DMS153 treated with DMSO at 0.1 percent for 48 hours (cell line): ENCODE measurements around the gene ARHGAP1.

Experiments used
- DNase-seq: peaks from one replicate; lab custom pipeline; 2025; ENCODE audit not compliant: unreplicated experiment; lab: John Stamatoyannopoulos, UW

Gene ARHGAP1

GRCh38 chr11:46695345-46696211 lies 4.8 kb downstream of the ARHGAP1 start:
- DNase-seq = no peak

GRCh38 chr11:46694607-46695006 lies 5.8 kb downstream of the ARHGAP1 start:
- DNase-seq = no peak

- no peak for DNase-seq
Measured at GRCh38 chr11:46694072-46694471, 6.3 kb downstream of the ARHGAP1 start.

- no peak for DNase-seq
Measured at GRCh38 chr11:46693597-46694012, 6.8 kb downstream of the ARHGAP1 start.

GRCh38 chr11:46692450-46692849 lies 8.0 kb downstream of the ARHGAP1 start:
- no peak for DNase-seq

GRCh38 chr11:46690702-46691101 lies 9.7 kb downstream of the ARHGAP1 start:
- DNase-seq = no peak

- DNase-seq = peak; percentile 85
Measured at GRCh38 chr11:46686886-46687795, 13.3 kb downstream of the ARHGAP1 start.

- DNase-seq = no peak
Measured at GRCh38 chr11:46684367-46684766, 16.1 kb downstream of the ARHGAP1 start.

GRCh38 chr11:46682773-46683752 lies 17.4 kb downstream of the ARHGAP1 start:
- no peak for DNase-seq

- no peak for DNase-seq
Measured at GRCh38 chr11:46681814-46682213, 18.6 kb downstream of the ARHGAP1 start.

GRCh38 chr11:46680815-46681214 lies 19.6 kb downstream of the ARHGAP1 start:
- no peak for DNase-seq

GRCh38 chr11:46680164-46680760 lies 20.2 kb downstream of the ARHGAP1 start:
- no peak for DNase-seq

- DNase-seq = no peak
Measured at GRCh38 chr11:46679241-46680163, 20.9 kb downstream of the ARHGAP1 start.

GRCh38 chr11:46678741-46679130 lies 21.7 kb downstream of the ARHGAP1 start:
- DNase-seq = no peak

- no peak for DNase-seq
Measured at GRCh38 chr11:46677991-46678740, 22.3 kb downstream of the ARHGAP1 start.

- no peak for DNase-seq
Measured at GRCh38 chr11:46677169-46677568, 23.2 kb downstream of the ARHGAP1 start.

GRCh38 chr11:46676436-46677158 lies 23.8 kb downstream of the ARHGAP1 start:
- no peak for DNase-seq

GRCh38 chr11:46675949-46676348 lies 24.5 kb downstream of the ARHGAP1 start:
- no peak for DNase-seq
